ENCODE measurements around the gene NXT2. TPM values are rescaled to one million over a fixed set of nuclear protein-coding genes. Genes with fewer than 3 reads are reported as not detected.
"Not testable (repeated sequence)": the region's sequence is repeated elsewhere in the genome, so short reads cannot be mapped to it uniquely, and the experiment has no call there.

The NXT2 gene
- total RNA-seq, 1 donor from 2014 or later, result 9.5 TPM

- DNase-seq (ENCODE audit: low spot score), result no peak
- no peak for TF ChIP-seq CTCF (IDR thresholded peaks at IDR 0.05; ENCODE audit: unreplicated experiment)
- Mint-ChIP-seq H3K27ac (ENCODE audit: unreplicated experiment) (no peak overlapping the region), H3K27me3 (ENCODE audit: unreplicated experiment) (peaks cover 4% of the 10 kb centered on the region), H3K36me3 (ENCODE audit: low read depth, unreplicated experiment) (no peaks in the 10 kb centered on the region), H3K4me3 (ENCODE audit: unreplicated experiment) (no peak overlapping the region), H3K4me1 (ENCODE audit: unreplicated experiment) (no peaks in the 10 kb centered on the region), H3K9me3 (ENCODE audit: unreplicated experiment) (no peaks in the 10 kb centered on the region)
Measured at GRCh38 chrX:109534933-109535332, 1.7 kb upstream of the NXT2 start.

GRCh38 chrX:109535578-109535977 lies 1.1 kb upstream of the NXT2 start:
- no peaks in the 10 kb centered on the region for H3K4me1 Mint-ChIP-seq (ENCODE audit: unreplicated experiment)
- DNase-seq (ENCODE audit: low spot score), result no peak
- H3K27me3 Mint-ChIP-seq (ENCODE audit: unreplicated experiment), result peaks cover 4% of the 10 kb centered on the region
- H3K4me3 Mint-ChIP-seq (ENCODE audit: unreplicated experiment), result no peak overlapping the region
- TF ChIP-seq CTCF (IDR thresholded peaks at IDR 0.05; ENCODE audit: unreplicated experiment), result no peak
- no peaks in the 10 kb centered on the region for H3K9me3 Mint-ChIP-seq (ENCODE audit: unreplicated experiment)
- no peak overlapping the region for H3K27ac Mint-ChIP-seq (ENCODE audit: unreplicated experiment)
- H3K36me3 Mint-ChIP-seq (ENCODE audit: low read depth, unreplicated experiment), result no peaks in the 10 kb centered on the region

- peak overlapping the region; percentile 97 for H3K27ac Mint-ChIP-seq (ENCODE audit: unreplicated experiment)
- H3K27me3 Mint-ChIP-seq (ENCODE audit: unreplicated experiment), result peaks cover 4% of the 10 kb centered on the region
- DNase-seq (ENCODE audit: low spot score), result peak; percentile 2
- H3K36me3 Mint-ChIP-seq (ENCODE audit: low read depth, unreplicated experiment), result no peaks in the 10 kb centered on the region
- H3K9me3 Mint-ChIP-seq (ENCODE audit: unreplicated experiment), result no peaks in the 10 kb centered on the region
- peak overlapping the region; percentile 90 for H3K4me3 Mint-ChIP-seq (ENCODE audit: unreplicated experiment)
- no peaks in the 10 kb centered on the region for H3K4me1 Mint-ChIP-seq (ENCODE audit: unreplicated experiment)
- TF ChIP-seq CTCF (IDR thresholded peaks at IDR 0.05; ENCODE audit: unreplicated experiment), result no peak
Measured at GRCh38 chrX:109537324-109537665, 651 bp downstream of the NXT2 start.

GRCh38 chrX:109539007-109539406 lies 2.4 kb downstream of the NXT2 start:
- not testable (repeated sequence) for H3K4me1 Mint-ChIP-seq (ENCODE audit: unreplicated experiment); H3K4me3 Mint-ChIP-seq (ENCODE audit: unreplicated experiment); H3K36me3 Mint-ChIP-seq (ENCODE audit: low read depth, unreplicated experiment); DNase-seq (ENCODE audit: low spot score); H3K9me3 Mint-ChIP-seq (ENCODE audit: unreplicated experiment); H3K27me3 Mint-ChIP-seq (ENCODE audit: unreplicated experiment); H3K27ac Mint-ChIP-seq (ENCODE audit: unreplicated experiment)

GRCh38 chrX:109553862-109554261 lies 17.2 kb downstream of the NXT2 start:
- Mint-ChIP-seq H3K4me1 (ENCODE audit: unreplicated experiment) (no peaks in the 10 kb centered on the region), H3K4me3 (ENCODE audit: unreplicated experiment) (no peak overlapping the region), H3K36me3 (ENCODE audit: low read depth, unreplicated experiment) (no peaks in the 10 kb centered on the region), H3K27ac (ENCODE audit: unreplicated experiment) (no peak overlapping the region), H3K27me3 (ENCODE audit: unreplicated experiment) (peaks cover 3% of the 10 kb centered on the region), H3K9me3 (ENCODE audit: unreplicated experiment) (no peaks in the 10 kb centered on the region)
- DNase-seq (ENCODE audit: low spot score), result no peak
- TF ChIP-seq CTCF (IDR thresholded peaks at IDR 0.05; ENCODE audit: unreplicated experiment), result no peak

GRCh38 chrX:109576083-109576482 lies 39.4 kb downstream of the NXT2 start:
- H3K9me3 Mint-ChIP-seq (ENCODE audit: unreplicated experiment); H3K4me3 Mint-ChIP-seq (ENCODE audit: unreplicated experiment); H3K27me3 Mint-ChIP-seq (ENCODE audit: unreplicated experiment); H3K27ac Mint-ChIP-seq (ENCODE audit: unreplicated experiment); H3K36me3 Mint-ChIP-seq (ENCODE audit: low read depth, unreplicated experiment); H3K4me1 Mint-ChIP-seq (ENCODE audit: unreplicated experiment); DNase-seq (ENCODE audit: low spot score): not testable (repeated sequence)
